ENCODE data around the gene LTA. TPM values are rescaled to one million over a fixed set of nuclear protein-coding genes. Genes with fewer than 3 reads are reported as not detected.

LTA gene
- total and polyA plus RNA-seq, 2 experiments from 2014 or later, result not detected

GRCh38 chr6:31557443-31558317, 14.4 kb upstream of the LTA start:
- Histone ChIP-seq H3K27ac (no peak overlapping the region), H4K20me1 (ENCODE audit: insufficient read depth, poor library complexity, severe bottlenecking) (no peaks in the 10 kb centered on the region), H3K4me2 (no peak overlapping the region), H3K36me3 (replicated peaks; ENCODE audit: insufficient read depth, low read depth) (no peaks in the 10 kb centered on the region), H3K9me3 (ENCODE audit: low read depth) (no peaks in the 10 kb centered on the region), H3K4me3 (no peak overlapping the region), H3K27me3 (no peaks in the 10 kb centered on the region), H2AFZ (no peak overlapping the region), H3K4me1 (ENCODE audit: insufficient read depth) (no peaks in the 10 kb centered on the region), H3K79me2 (peaks cover 12% of the 10 kb centered on the region), H3K9me2 (replicated peaks; ENCODE audit: insufficient read depth) (no peaks in the 10 kb centered on the region)
- TF ChIP-seq EZH2 (IDR thresholded peaks at IDR 0.05; ENCODE audit: borderline replicate concordance), result no peak
- no peak for TF ChIP-seq CTCF (IDR thresholded peaks at IDR 0.05; ENCODE audit: poor library complexity)
- no peak for TF ChIP-seq EZH2phosphoT487 (IDR thresholded peaks at IDR 0.05; ENCODE audit: low read depth, severe bottlenecking, unreplicated experiment)
- 87% methylated on average over 24 of the region's 24 CpGs for WGBS (ENCODE audit: low lambda C conversion rate, missing lambda C conversion rate)
- no peak for DNase-seq (ENCODE audit: low spot score)

GRCh38 chr6:31558318-31558625, 13.8 kb upstream of the LTA start:
- Histone ChIP-seq H3K27ac (no peak overlapping the region), H3K9me2 (replicated peaks; ENCODE audit: insufficient read depth) (no peaks in the 10 kb centered on the region)
- TF ChIP-seq EZH2phosphoT487 (IDR thresholded peaks at IDR 0.05; ENCODE audit: low read depth, severe bottlenecking, unreplicated experiment) (no peak), EZH2 (IDR thresholded peaks at IDR 0.05; ENCODE audit: borderline replicate concordance) (no peak), CTCF (IDR thresholded peaks at IDR 0.05; ENCODE audit: poor library complexity) (no peak)

GRCh38 chr6:31558631-31559500, 13.2 kb upstream of the LTA start:
- no peak overlapping the region for H3K4me2 ChIP-seq
- no peaks in the 10 kb centered on the region for H4K20me1 ChIP-seq (ENCODE audit: insufficient read depth, poor library complexity, severe bottlenecking)
- H3K27me3 ChIP-seq, result no peaks in the 10 kb centered on the region
- H3K9me2 ChIP-seq (replicated peaks; ENCODE audit: insufficient read depth), result no peaks in the 10 kb centered on the region
- H3K79me2 ChIP-seq, result peaks cover 5% of the 10 kb centered on the region
- H3K27ac ChIP-seq, result no peak overlapping the region
- no peaks in the 10 kb centered on the region for H3K4me1 ChIP-seq (ENCODE audit: insufficient read depth)
- no peaks in the 10 kb centered on the region for H3K9me3 ChIP-seq (ENCODE audit: low read depth)
- no peak overlapping the region for H3K4me3 ChIP-seq
- WGBS (ENCODE audit: low lambda C conversion rate, missing lambda C conversion rate), result 96% methylated on average over 13 of the region's 14 CpGs
- DNase-seq (ENCODE audit: low spot score), result no peak
- H3K36me3 ChIP-seq (replicated peaks; ENCODE audit: insufficient read depth, low read depth), result no peaks in the 10 kb centered on the region
- no peak overlapping the region for H2AFZ ChIP-seq
- no peak for TF ChIP-seq CTCF (IDR thresholded peaks at IDR 0.05; ENCODE audit: poor library complexity)
- TF ChIP-seq EZH2phosphoT487 (IDR thresholded peaks at IDR 0.05; ENCODE audit: low read depth, severe bottlenecking, unreplicated experiment), result no peak
- no peak for TF ChIP-seq EZH2 (IDR thresholded peaks at IDR 0.05; ENCODE audit: borderline replicate concordance)

More at GRCh38 chr6:31558318-31558625, 13.8 kb upstream of the LTA start:
- Histone ChIP-seq H3K4me1 (ENCODE audit: insufficient read depth) (no peaks in the 10 kb centered on the region), H2AFZ (no peak overlapping the region), H3K9me3 (ENCODE audit: low read depth) (no peaks in the 10 kb centered on the region), H3K36me3 (replicated peaks; ENCODE audit: insufficient read depth, low read depth) (no peaks in the 10 kb centered on the region), H4K20me1 (ENCODE audit: insufficient read depth, poor library complexity, severe bottlenecking) (no peaks in the 10 kb centered on the region), H3K79me2 (peaks cover 11% of the 10 kb centered on the region), H3K4me2 (no peak overlapping the region), H3K27me3 (no peaks in the 10 kb centered on the region), H3K4me3 (no peak overlapping the region)
- no peak for DNase-seq (ENCODE audit: low spot score)
- 92% methylated on average over 8 of the region's 8 CpGs for WGBS (ENCODE audit: low lambda C conversion rate, missing lambda C conversion rate)
